HEK293T (cell line): ENCODE results near the gene AMTN.
"Not testable (repeated sequence)": the region's sequence is repeated elsewhere in the genome, so short reads cannot be mapped to it uniquely, and the experiment has no call there.

Source experiments
- CTCF ChIA-PET: fragments of 350-600 bp; formaldehyde crosslinking; extraction: SDS; loops from one replicate; lab custom pipeline; 2021; ENCODE audit warnings: antibody characterized with exemption, inconsistent platforms; lab: Yijun Ruan, JAX
- POLR2A ChIA-PET: fragments of 350-600 bp; formaldehyde crosslinking; extraction: SDS; loops from one replicate; lab custom pipeline; 2020; ENCODE audit warnings: antibody characterized with exemption, inconsistent platforms; lab: Yijun Ruan, JAX
- DNase-seq: peaks from one replicate; pipeline ENCODE4 v3.0.0; 2012; ENCODE audit warnings: mixed read lengths; ENCODE audit errors: extremely low spot score
- ARNT ChIP-seq: fragments of 450-650 bp; IDR thresholded peaks from 2 replicates; pipeline ENCODE4 v1.6.1; 2017; ENCODE audit warnings: mild to moderate bottlenecking
- BHLHE40 ChIP-seq: fragments of 450-650 bp; IDR thresholded peaks from 2 replicates; pipeline ENCODE4 v1.6.1; 2016; ENCODE audit warnings: mild to moderate bottlenecking, moderate library complexity, borderline replicate concordance
- CTBP1 ChIP-seq: fragments of 450-650 bp; IDR thresholded peaks from 2 replicates; pipeline ENCODE4 v1.6.1; 2016; ENCODE audit warnings: borderline replicate concordance
- ELF4 ChIP-seq: fragments of 450-650 bp; IDR thresholded peaks from 2 replicates; pipeline ENCODE4 v1.6.1; 2017; ENCODE audit warnings: antibody characterized with exemption
- FOXA1 ChIP-seq: fragments of 450-650 bp; IDR thresholded peaks from 2 replicates; pipeline ENCODE4 v1.6.1; 2016; ENCODE audit warnings: mild to moderate bottlenecking
- FOXK2 ChIP-seq: fragments of 450-650 bp; IDR thresholded peaks from 2 replicates; pipeline ENCODE4 v1.6.1; 2016; ENCODE audit warnings: mild to moderate bottlenecking
- FOXM1 ChIP-seq: fragments of 450-650 bp; IDR thresholded peaks from 2 replicates; pipeline ENCODE4 v1.6.1; 2017; ENCODE audit warnings: mild to moderate bottlenecking, borderline replicate concordance
- HDGF ChIP-seq: fragments of 450-650 bp; IDR thresholded peaks from 2 replicates; pipeline ENCODE4 v1.6.1; 2017; ENCODE audit warnings: antibody characterized with exemption, borderline replicate concordance
- L3MBTL2 ChIP-seq: fragments of 450-650 bp; conservative IDR thresholded peaks from 2 replicates; pipeline ENCODE4 v1.6.1; 2016; ENCODE audit warnings: mild to moderate bottlenecking
- LEF1 ChIP-seq: fragments of 450-650 bp; IDR thresholded peaks from 2 replicates; pipeline ENCODE4 v1.6.1; 2017; ENCODE audit warnings: mild to moderate bottlenecking, borderline replicate concordance
- NFRKB ChIP-seq: fragments of 450-650 bp; IDR thresholded peaks from 2 replicates; pipeline ENCODE4 v1.6.1; 2016; ENCODE audit warnings: mild to moderate bottlenecking, moderate library complexity
- SP1 ChIP-seq: fragments of 450-650 bp; IDR thresholded peaks from 2 replicates; pipeline ENCODE4 v1.6.1; 2017
- SUZ12 ChIP-seq: fragments of 450-650 bp; IDR thresholded peaks from 2 replicates; pipeline ENCODE4 v1.6.1; 2016; ENCODE audit warnings: mild to moderate bottlenecking
- TARDBP ChIP-seq: fragments of 450-650 bp; IDR thresholded peaks from 2 replicates; pipeline ENCODE4 v1.6.1; 2016
- ZNF384 ChIP-seq: fragments of 450-650 bp; IDR thresholded peaks from 2 replicates; pipeline ENCODE4 v1.6.1; 2016
- TF ChIP-seq, protein P1 (sequence below): fragments of 450-650 bp; IDR thresholded peaks from 2 replicates; pipeline ENCODE4 v1.6.1; 2016

AMTN gene, protein sequence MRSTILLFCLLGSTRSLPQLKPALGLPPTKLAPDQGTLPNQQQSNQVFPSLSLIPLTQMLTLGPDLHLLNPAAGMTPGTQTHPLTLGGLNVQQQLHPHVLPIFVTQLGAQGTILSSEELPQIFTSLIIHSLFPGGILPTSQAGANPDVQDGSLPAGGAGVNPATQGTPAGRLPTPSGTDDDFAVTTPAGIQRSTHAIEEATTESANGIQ

DNA sequence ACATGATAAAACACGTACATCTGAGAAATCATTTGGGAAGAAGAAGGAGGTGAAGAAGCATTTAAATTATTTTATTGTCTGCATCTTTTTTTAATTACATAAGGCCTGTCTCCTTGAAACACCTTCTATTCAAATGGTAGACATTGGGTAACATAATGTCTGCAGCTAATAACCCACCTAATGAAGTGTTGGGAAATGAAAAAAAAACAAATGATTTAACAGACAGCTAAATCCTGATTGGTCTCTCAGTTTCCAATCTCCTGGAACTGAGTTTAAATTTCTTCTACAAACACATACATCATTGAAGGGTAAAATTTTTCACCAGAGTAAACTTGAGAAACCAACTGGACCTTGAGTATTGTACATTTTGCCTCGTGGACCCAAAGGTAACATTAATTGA is at the start of gene AMTN:
Gene AMTN, plus strand, starts transcription at position 301 of the 400 bp plus-strand sequence. CDS start 209 bp downstream, outside the sequence.
- ChIA-PET CTCF (no interaction called here), POLR2A (no interaction called here)
- TF ChIP-seq L3MBTL2: no peak
- no peak for DNase-seq

DNA sequence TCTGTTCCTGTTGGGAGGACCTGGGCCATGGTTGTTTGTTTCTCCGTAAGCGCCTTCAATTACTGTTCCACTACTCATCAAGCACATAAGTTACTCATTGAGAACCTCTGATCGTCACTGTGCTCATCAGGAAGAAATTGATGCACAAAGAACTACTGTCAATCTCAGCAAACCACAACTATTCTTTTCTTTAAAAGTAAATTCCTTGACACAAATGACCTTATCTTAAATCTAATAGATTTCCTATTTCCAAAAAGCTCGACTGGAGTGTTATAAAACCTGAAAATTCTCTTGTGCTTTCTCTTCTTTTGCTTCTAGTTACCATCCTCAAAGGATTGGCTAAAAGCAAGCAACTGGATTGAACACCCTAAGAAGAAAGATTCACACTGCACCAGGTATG is 46.5 kb upstream of the AMTN start, which contains the start of gene MUC7:
Gene MUC7, plus strand, starts transcription at position 301 of the 400 bp plus-strand sequence. CDS start 1,825 bp downstream, outside the sequence.
- POLR2A ChIA-PET: no interaction called here
- DNase-seq: no peak
- CTCF ChIA-PET: no interaction called here
- TF ChIP-seq FOXA1 (no peak), SP1 (no peak), NFRKB (no peak), FOXM1 (no peak), HDGF (no peak), L3MBTL2 (no peak), ELF4 (no peak), ZNF384 (no peak)

DNA sequence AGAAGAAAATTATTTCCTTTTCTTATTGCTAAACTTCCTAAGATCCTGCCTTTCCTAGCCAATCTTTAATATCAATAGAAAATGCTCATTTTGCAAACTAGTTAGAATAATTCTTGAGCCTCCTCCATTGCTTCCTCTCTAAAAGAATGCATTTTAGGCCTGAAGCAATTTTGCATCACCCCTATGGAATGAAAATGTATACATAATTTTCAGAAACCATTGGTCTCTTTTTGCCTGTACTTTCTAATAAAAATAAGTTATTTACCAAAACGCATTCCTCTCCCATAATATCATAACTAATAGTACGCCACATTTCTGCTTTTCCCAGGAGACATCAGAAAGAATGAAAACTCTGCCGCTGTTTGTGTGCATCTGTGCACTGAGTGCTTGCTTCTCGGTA is 44.7 kb upstream of the AMTN start:
- ChIA-PET CTCF (no interaction called here), POLR2A (no interaction called here)
- TF ChIP-seq BHLHE40 (no peak), SP1 (no peak), NFRKB (no peak), HDGF (no peak), ARNT (no peak), TARDBP (no peak), FOXM1 (no peak), FOXK2 (no peak), ZNF384 (no peak), SUZ12 (no peak), CTBP1 (no peak), LEF1 (no peak), FOXA1 (no peak), L3MBTL2 (no peak), ELF4 (no peak)
- TF ChIP-seq, protein P1, sequence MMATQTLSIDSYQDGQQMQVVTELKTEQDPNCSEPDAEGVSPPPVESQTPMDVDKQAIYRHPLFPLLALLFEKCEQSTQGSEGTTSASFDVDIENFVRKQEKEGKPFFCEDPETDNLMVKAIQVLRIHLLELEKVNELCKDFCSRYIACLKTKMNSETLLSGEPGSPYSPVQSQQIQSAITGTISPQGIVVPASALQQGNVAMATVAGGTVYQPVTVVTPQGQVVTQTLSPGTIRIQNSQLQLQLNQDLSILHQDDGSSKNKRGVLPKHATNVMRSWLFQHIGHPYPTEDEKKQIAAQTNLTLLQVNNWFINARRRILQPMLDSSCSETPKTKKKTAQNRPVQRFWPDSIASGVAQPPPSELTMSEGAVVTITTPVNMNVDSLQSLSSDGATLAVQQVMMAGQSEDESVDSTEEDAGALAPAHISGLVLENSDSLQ: no peak
- DNase-seq: no peak

DNA sequence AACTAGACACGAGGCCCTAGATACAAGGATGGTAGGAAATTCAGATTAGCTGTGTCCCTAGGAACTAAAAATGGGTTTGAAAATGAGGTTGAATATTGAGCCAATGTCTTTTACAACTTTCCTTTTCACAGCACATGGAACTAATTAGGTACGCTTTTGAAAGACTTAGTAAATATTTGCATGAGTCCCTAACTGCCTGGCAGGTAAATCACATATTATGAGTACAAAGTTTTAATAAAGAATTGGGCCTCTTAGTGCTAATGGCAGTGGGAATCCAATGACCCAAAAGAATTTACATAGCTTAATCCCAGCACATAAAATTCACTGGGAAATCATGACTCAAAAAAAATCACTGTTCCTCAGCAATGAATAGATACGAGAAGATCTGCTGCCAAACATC is 29.6 kb upstream of the AMTN start:
- ChIA-PET POLR2A (no interaction called here), CTCF (no interaction called here)
- TF ChIP-seq BHLHE40 (no peak), ZNF384 (no peak), FOXA1 (no peak), FOXK2 (no peak), LEF1 (no peak), TARDBP (no peak), FOXM1 (no peak), ELF4 (no peak), L3MBTL2 (no peak), ARNT (no peak), SP1 (no peak), HDGF (no peak), SUZ12 (no peak), CTBP1 (no peak), NFRKB (no peak)
- TF ChIP-seq, protein P1: no peak
- no peak for DNase-seq

DNA sequence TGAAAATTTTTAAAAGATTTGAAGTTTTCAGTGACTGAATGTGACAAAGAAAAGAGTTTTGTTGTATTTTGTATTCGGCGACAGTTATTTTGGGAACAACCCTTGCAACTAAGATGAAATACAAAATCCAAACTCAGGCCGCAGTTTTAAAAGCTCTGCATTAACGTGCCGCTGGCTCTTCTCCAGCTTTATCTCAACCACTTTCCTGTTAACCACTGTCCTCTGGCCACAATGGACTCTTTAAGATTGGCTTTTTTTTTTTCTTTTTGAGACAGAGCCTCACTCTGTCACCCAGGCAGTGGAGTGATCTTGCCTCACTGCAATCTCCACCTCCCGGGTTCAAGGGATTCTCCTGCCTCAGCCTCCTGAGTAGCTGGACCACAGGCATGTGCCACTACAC is 22.1 kb upstream of the AMTN start:
- no peak for DNase-seq
- POLR2A ChIA-PET: no interaction called here
- CTCF ChIA-PET: no interaction called here
- TF ChIP-seq FOXK2 (no peak), NFRKB (no peak), ZNF384 (no peak), SP1 (no peak), LEF1 (no peak), BHLHE40 (no peak), TARDBP (no peak), CTBP1 (no peak), L3MBTL2 (no peak), HDGF (no peak), SUZ12 (no peak), FOXA1 (no peak), ELF4 (no peak)
- TF ChIP-seq, protein P1: no peak

DNA sequence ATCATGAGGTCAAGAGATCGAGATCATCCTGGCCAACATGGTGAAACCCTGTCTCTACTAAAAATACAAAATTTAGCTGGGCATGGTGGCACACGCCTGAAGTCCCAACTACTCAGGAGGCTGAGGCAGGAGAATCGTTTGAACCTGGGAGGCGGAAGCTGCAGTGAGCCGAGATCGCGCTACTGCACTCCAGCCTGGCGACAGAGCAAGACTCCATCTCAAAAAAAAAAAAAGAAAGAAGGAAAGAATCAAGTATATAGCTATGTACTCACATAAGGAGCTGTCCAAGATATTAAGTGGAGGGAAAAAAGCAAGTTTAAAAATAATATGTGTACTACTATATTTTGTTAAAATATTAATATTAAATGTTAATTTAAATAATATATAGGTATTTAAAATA is 16.5 kb upstream of the AMTN start:
- DNase-seq, POLR2A ChIA-PET: not testable (repeated sequence)

DNA sequence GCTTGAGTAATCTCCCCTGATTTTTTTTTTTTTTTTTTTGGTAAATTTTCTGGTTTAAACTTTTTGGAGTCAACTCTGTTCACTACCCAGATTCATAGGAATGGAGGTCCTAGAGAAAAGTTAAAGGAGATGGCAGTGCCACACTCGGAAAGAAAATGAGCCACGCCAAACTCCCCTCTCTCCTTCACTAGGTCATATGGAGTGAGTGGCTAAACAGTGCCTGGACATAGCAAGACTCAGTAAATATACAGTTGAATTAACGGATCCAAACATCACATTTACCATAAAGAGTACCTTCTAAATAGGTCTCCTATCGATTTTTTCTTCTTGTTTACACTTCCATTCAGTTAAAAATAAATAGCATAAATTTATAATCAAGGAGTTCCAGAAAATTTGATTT is 13.6 kb upstream of the AMTN start:
- POLR2A ChIA-PET: no interaction called here
- TF ChIP-seq ARNT (no peak), LEF1 (no peak), BHLHE40 (no peak), FOXM1 (no peak), HDGF (no peak), CTBP1 (no peak)
- TF ChIP-seq, protein P1: no peak

More for the DNA sequence above, 16.5 kb upstream of the AMTN start:
- CTCF ChIA-PET: not testable (repeated sequence)

More for the DNA sequence above, 13.6 kb upstream of the AMTN start:
- CTCF ChIA-PET: interaction anchor here (1.3 kb wide), 1 partner anchor 27 kb away, joined by 5 read pairs; no protein-coding TSS in a partner anchor
- DNase-seq: no peak
